HG03439 (cell line): ENCODE results near the gene RMDN3.

Source experiments
- ATAC-seq: cut with Tn5 transposase; IDR thresholded peaks from one replicate; pipeline ENCODE4 v1.9.1; 2021; ENCODE audit warnings: mild to moderate bottlenecking, moderate library complexity; ENCODE audit not compliant: unreplicated experiment

The RMDN3 gene

GRCh38 chr15:40754883-40755811, at the start of gene RMDN3:
TSS of gene RMDN3 (minus strand) at chr15:40755254. CDS start at chr15:40754783, 471 bp downstream.
- peak; percentile 84 for ATAC-seq

GRCh38 chr15:40803688-40804087, 48.6 kb upstream of the RMDN3 start:
- ATAC-seq: no peak

GRCh38 chr15:40803076-40803475, 48.0 kb upstream of the RMDN3 start:
- no peak for ATAC-seq

GRCh38 chr15:40799523-40799922, 44.5 kb upstream of the RMDN3 start:
- no peak for ATAC-seq

- ATAC-seq: no peak
Observed at GRCh38 chr15:40796512-40796911, 41.5 kb upstream of the RMDN3 start.

- ATAC-seq: no peak
Observed at GRCh38 chr15:40796041-40796440, 41.0 kb upstream of the RMDN3 start.

- no peak for ATAC-seq
Observed at GRCh38 chr15:40793216-40793989, 38.3 kb upstream of the RMDN3 start.

GRCh38 chr15:40792394-40792793, 37.3 kb upstream of the RMDN3 start:
- no peak for ATAC-seq

- no peak for ATAC-seq
Observed at GRCh38 chr15:40790718-40791117, 35.7 kb upstream of the RMDN3 start.

GRCh38 chr15:40789999-40790398, 34.9 kb upstream of the RMDN3 start:
- ATAC-seq: no peak

- no peak for ATAC-seq
Observed at GRCh38 chr15:40789119-40789518, 34.1 kb upstream of the RMDN3 start.

GRCh38 chr15:40787991-40788390, 32.9 kb upstream of the RMDN3 start:
- no peak for ATAC-seq

- no peak for ATAC-seq
Observed at GRCh38 chr15:40787344-40787841, 32.3 kb upstream of the RMDN3 start.

GRCh38 chr15:40785814-40786213, 30.8 kb upstream of the RMDN3 start:
- ATAC-seq: no peak

GRCh38 chr15:40785164-40785563, 30.1 kb upstream of the RMDN3 start:
- ATAC-seq: no peak

- peak; percentile 84 for ATAC-seq
Observed at GRCh38 chr15:40782609-40783227, 27.7 kb upstream of the RMDN3 start.

GRCh38 chr15:40776537-40777141, 21.6 kb upstream of the RMDN3 start:
- no peak for ATAC-seq

GRCh38 chr15:40775740-40776536, 20.9 kb upstream of the RMDN3 start:
- no peak for ATAC-seq

- no peak for ATAC-seq
Observed at GRCh38 chr15:40775007-40775406, 20.0 kb upstream of the RMDN3 start.

GRCh38 chr15:40773902-40774301, 18.8 kb upstream of the RMDN3 start:
- ATAC-seq: no peak
